ENCODE data around the gene CXCR6.

DNA sequence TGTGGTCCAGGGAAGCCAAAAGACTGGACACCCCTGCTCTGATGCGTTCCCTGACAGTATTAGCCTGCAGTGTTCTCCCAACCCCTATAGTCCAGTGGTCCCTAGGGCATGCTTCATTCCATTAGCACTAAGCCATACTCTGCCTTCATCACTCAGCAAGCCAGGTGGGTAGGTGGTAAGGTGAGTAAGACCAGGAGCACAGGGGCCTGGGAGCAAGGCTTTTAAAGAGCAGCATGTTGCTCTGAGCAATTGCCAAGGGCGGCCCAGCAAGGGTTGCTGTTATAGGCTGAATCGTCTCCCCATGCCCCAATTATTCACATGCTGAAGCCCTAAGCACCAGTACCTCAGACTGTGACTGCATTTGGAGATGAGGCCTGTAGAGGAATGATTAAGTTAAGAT, 11.0 kb downstream of the CXCR6 start:
- TF ChIP-seq BHLHE40 (IDR thresholded peaks at IDR 0.05; ENCODE audit: borderline replicate concordance) (no peak), SP1 (IDR thresholded peaks at IDR 0.05) (no peak), FOXM1 (IDR thresholded peaks at IDR 0.05; ENCODE audit: borderline replicate concordance) (no peak)
- TF ChIP-seq, protein P1, sequence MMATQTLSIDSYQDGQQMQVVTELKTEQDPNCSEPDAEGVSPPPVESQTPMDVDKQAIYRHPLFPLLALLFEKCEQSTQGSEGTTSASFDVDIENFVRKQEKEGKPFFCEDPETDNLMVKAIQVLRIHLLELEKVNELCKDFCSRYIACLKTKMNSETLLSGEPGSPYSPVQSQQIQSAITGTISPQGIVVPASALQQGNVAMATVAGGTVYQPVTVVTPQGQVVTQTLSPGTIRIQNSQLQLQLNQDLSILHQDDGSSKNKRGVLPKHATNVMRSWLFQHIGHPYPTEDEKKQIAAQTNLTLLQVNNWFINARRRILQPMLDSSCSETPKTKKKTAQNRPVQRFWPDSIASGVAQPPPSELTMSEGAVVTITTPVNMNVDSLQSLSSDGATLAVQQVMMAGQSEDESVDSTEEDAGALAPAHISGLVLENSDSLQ (IDR thresholded peaks at IDR 0.05): no peak

Data from HEK293T (cell line).